HG03469 (cell line): ENCODE data around the gene MPHOSPH6.
"Not testable (repeated sequence)": the region's sequence is repeated elsewhere in the genome, so short reads cannot be mapped to it uniquely, and the experiment has no call there.

Experiments used
- ATAC-seq: cut with Tn5 transposase; IDR thresholded peaks from one replicate; pipeline ENCODE4 v1.9.1; 2021; ENCODE audit warnings: mild to moderate bottlenecking, moderate library complexity, moderate number of reproducible peaks; ENCODE audit not compliant: unreplicated experiment

MPHOSPH6 gene

DNA sequence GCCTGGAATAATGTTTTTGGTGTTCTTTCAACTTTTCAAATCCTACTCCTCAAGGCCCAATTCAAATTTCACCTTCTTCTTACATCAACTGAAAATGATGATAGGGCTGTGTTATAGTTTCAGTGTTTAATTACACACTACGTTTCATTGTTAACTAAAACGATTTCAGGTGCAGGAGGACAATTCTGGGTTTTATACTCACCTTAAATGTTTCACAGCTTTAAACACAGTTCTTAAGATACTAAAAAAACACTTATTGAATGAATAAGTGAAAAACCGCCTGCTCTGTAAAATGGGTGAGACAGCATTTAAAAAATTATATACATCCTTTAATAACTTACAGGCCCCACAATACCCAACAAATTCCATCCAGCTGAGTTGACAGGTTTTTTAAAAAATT is 6.2 kb upstream of the MPHOSPH6 start:
- ATAC-seq: no peak

DNA sequence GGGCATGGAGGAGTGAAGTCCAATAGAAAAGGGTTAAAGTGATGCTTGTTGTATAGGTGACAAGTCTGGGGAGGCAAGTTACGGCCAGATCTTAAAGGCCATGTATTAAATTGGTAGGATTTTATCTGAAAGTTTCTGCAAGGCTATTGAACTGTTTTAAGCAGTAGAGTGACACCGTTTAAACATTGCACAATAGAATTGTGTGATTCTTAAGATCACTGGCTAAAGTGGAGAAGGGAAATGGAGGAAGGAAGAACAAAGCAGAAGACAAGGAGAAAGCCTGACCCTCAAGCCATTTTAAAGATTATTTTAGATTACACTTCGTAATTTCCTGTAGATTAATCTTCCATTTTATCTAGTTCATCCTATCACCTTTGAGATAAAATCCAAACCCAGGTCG is 5.6 kb upstream of the MPHOSPH6 start:
- ATAC-seq: no peak

DNA sequence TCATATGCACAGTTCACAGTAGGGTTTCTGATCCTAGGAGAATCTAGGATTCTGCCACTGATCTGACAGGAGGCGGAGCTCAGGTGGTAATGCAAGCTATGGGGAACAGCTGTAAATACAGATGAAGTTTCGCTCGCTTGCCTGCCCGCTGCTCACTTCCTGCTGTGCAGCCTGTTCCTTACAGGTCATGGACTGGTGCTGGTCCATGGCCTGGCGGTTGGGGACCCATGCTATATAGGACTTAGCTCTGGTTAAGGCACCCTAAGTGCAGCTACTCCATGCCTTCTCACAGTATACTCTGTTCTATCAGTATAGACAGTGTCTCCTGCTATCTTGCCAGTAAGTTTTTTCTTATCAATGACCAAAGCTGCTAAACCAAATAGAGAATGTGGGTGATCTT is 2.4 kb downstream of the MPHOSPH6 start:
- ATAC-seq: no peak

DNA sequence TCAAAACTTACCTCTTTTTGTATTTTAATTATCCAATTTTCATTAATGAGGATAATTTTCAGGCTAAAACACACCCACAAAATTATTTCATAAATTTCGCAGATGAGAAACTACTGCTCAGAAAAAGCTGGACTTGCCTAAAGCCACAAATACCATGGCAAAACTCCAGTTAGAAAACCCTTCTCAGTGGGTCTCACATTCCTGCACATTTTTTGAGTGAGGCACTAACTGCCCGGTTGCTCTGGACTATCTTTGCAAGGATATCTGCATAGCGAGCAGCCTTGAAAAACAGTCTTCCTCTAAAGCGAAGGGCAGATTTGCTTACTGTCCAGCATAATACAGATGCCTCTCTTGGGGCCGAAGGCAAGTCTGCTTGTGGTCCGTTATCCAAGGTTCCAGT is 9.8 kb downstream of the MPHOSPH6 start:
- no peak for ATAC-seq

DNA sequence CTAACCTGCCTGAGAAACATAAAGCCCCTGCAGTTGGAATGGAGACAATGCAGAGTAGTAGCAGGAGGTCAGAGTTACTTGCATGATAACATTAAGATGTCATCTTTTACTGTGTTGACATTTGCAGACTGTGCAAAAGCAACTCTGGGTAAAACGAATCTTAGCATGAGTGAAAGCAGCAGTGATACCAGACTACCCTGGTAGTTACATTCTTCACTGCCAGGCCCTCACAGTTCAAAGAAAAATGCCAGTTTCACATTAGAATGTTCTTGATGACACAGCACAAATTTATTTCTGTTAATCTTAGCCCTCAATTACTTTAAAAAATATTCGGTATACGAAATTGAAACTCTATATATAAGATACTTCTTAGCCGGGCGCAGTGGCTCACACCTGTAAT is 12.2 kb downstream of the MPHOSPH6 start:
- no peak for ATAC-seq

DNA sequence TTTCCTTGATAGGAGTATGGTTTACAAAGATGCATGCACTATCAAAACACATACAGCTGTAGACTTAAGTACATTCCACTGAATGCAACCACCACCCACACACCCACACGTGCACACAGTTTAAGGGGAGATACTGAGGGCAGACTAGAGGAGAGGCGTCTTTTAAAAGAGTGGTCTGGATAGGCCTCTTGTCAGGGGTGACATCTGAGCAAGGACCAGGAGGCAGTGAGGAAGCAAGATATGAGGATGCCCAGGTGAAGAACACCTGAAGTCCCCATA is 12.6 kb downstream of the MPHOSPH6 start:
- no peak for ATAC-seq

DNA sequence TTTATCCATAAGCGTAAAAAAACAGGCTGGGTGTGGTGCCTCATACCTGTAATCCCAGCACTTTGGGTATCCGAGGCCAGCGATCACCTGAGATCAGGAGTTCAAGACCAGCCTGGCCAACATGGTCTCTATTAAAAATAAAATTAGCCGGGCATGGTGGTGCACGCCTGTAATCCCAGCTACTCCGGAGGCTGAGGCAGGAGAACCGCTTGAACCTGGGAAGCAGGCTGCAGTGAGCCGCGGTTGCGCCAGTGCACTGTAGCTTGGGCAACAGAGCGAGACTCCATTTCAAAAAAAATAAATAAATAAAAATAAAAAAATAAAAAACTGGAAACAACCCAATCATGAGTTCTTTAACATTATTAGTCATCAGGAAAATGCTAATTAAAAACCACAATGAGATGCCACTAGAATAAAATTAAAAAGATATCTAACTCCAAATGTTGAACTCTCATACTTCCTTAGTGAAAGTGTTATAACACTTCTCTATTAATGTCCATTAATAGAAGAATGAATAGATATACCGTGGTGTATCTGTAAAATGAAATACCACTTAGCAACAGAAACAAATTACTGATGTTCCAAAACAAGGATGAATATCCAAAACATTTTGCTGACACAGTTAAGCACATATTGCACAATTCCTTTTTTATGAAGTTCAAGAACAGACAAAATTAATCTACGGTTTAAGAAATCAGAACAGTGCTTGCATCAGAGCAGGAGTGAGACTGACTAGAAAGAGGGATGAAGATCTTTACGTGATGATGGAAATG is 13.1 kb downstream of the MPHOSPH6 start:
- ATAC-seq: no peak

DNA sequence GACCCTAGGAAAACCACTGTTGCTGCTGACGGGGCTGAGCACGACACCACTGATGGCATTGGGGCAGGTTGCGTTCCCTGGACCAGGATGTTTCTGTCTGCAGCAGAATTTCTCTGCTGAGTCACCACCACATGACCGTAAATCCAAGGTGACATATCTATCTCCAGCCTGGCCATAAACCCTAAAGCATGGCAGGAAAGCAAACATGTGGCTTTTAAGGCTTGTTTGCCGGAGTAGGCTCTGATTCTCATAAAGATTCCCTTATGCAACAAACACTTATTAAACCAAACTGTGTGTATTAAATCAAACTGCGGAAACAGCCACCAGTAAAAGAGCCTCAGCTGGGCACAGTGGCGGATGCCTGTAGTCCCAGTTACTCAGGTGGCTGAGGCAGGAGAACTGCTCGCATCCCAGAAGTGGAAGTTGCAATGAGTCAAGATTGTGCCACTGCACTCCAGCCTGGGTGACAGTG is 17.3 kb downstream of the MPHOSPH6 start:
- no peak for ATAC-seq

DNA sequence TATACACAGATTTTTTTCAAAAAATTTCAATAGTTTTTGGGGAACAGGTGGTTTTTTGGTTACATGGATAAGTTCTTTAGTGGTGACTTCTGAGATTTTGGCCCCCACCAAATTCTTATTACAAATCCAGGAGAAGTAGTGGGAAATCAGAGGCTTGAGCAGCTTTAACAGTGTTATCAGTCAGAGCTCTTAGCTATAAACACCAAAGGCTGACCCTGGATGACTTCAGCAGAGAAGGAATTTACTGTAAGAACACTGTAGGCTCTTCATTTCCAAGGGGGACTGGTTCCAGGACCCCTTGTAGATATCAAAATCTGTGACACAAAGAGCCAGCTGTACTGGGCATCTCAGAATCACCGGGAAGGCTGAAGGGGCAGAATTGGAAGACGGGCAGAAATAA is 17.8 kb downstream of the MPHOSPH6 start:
- ATAC-seq: no peak

DNA sequence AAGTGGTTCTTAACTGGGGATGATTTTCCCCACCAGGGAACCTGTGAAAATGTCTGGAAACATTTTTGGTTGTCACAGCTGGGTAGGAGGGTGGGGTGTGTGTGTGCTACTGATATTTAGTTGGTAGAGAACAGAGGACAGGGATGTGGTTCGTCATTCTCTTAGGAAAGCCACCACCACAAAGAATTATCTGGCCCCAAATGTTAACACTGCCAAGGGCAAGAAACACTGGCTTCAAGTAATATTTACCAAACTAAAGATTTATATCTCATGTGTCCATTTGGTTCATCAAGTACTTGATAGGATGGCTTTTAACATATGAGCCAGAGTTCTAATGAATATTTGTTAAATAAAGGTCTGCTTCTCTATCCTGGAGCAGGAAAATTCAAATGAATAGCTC is 19.5 kb downstream of the MPHOSPH6 start:
- no peak for ATAC-seq

DNA sequence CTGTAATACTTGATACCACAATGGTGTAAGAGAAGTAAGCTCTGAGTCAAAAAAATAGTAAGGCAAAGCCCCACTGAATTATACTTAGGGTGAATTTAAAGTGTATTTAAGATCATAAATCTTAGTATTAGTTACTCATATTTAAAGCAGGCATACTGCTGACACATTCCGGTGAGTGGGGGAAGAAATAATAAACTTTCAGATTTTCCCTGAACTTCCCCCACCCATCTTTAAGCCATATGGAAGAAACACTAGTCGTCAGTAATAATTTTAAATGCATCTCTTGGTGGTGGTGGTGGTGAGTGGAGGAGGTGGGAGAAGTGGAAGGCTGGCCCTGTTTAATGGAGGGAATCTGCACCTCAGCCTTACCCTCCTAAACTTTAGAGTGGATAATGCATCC is 20.5 kb downstream of the MPHOSPH6 start:
- no peak for ATAC-seq

DNA sequence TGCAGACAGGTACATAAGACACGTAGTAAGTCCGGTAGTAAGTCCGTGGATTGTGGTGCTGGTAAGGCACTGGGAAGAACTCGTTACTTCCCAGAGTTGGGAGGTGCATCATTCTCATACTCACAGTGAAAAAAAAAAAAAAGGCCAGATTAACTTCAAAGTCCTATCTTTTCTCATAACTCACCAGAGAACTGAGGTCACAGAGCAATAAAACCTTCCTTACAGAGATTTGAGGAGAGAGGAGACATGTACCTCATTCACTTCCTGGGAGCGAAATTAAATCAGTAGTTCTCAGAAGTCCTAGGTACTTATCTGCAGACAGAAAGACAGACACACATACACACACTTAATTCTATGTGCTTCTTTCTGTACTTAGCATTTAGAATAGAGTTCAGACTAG is 22.5 kb downstream of the MPHOSPH6 start:
- ATAC-seq: no peak

DNA sequence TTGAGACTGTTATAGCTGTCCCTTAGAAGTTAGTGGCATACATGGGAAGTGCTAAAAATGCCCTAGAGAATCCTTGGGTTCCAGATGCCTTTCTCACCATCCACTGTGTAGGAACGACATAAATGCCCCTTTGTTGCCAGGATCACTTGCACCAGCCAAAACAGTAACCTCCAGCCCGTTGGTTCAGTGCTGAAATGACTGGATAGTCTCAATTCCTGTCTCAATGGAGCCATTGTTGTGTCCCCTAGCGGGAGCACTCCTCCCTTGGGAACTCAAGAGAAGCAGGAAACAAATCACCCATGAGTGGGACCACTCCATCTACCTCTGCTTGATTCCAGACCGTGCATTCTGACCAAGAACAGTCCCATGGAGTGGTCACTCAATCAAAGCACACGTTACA is 23.1 kb downstream of the MPHOSPH6 start:
- ATAC-seq: no peak

DNA sequence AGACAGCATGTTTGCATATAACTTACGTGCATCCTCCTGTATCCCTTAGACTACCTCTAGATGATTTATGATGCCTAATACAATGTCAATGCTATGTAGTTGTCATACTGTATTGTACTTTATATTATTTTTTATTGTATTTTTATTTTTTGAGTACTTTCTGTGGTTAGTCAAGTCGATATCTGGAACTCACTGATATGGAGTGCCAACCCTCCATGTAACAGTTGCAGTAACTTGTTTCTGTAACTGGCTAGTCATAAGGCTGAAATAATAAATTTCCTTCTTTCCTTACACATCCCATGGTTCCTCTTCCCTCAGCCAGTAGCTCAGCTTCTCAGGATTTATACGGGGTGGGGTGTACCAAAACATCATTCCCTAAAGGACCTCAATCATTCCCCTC is 23.5 kb downstream of the MPHOSPH6 start:
- ATAC-seq: no peak

DNA sequence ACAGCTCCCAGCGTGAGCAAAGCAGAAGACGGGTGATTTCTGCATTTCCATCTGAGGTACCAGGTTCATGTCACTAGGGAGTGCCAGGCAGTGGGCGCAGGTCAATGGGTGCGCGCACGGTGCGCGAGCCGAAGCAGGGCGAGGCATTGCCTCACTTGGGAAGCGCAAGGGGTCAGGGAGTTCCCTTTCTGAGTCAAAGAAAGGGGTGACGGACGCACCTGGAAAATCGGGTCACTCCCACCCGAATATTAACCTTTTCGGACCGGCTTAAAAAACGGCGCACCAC is 30.8 kb downstream of the MPHOSPH6 start:
- ATAC-seq: not testable (repeated sequence)

DNA sequence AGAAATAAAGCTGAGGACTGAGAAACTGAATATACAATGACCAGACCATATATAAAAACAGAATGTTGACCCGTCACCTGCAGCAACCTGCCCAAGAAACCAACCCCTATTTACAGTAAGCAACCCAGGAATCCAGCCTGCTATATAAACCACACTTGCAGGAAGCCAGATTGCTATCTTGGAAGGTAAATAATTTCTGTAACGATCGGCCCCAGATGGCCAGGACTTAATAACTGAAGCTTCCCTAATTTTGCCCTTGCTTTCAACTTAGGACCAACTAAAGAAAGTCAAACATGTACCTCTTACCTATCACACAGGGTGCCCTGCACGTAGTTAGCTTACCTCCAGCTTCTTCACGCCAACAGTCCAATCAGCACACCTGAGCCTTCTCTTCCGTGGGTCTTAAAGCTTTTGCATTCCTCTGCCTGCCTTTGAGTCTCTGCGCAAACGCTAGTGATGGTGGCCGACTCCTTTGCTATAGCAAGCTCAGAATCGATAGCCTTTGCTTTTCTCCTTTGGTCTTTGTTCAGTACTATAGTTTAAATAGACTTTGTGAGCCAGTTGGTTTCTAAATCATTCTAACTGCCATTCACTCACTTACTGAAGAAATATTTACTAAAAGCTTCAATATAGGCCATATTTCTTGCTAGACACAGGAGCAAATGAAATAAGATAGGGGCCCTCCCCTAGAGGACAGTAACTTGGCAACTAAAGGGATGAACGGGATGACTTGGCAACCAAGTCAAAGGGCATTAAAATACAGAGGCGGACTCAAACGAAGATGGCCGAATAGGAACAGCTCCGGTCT is 31.3 kb downstream of the MPHOSPH6 start:
- no peak for ATAC-seq

DNA sequence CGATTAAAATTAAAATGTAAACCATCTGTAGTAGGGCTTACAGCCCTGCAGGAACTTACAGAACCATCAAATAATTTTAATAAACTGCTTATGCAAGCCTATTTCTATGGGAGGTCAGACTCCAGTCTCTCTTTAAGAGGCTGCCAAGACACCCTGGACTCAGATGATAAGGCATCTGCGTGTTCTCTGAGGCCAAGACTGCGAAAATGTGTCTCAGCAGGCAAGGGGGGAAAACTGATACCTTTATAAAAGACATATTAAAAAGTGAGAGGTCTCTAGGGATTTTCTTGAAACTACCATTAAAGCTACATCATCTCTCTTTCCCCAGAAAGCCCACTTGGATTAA is 32.2 kb downstream of the MPHOSPH6 start:
- ATAC-seq: no peak

DNA sequence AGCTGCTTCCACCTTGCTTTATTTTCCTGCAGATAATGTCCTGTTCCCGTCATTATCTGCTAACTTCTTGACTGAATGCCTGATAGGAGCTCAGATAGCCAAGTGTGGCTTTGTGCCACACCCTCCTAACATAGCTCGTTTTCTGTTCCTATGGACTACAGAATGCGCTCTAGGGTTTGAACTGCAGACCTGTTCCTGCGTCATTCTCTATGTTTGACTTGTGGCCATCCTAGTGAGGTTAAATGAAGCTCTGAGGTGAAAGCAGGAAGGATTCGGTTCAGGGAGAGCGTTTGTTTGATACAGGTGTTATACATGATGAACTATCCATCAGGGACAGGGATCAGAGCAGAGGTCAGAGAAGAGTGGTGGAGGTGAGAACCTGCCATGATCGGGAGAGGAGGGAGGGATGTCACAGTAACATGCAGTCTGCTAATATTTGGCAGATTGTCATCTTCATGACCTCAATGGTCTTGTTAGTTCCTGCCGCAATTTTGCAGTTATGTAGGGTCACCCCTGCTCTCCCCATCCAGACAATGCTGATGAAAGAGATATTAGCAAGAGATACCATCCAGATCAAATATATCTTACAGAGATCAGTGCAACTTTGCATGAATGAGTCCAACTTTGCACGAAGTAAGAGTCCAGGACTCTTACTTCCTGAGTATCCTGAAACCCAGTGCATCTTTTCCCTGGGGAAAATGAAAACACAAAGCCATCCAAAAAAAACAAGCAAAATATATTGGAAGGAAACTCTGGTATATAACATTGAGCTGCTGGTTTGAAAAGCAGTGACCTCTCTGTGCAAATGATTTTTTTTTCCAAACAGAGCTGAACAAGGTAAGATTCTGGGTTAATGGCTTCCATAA is 32.8 kb downstream of the MPHOSPH6 start:
- no peak for ATAC-seq

DNA sequence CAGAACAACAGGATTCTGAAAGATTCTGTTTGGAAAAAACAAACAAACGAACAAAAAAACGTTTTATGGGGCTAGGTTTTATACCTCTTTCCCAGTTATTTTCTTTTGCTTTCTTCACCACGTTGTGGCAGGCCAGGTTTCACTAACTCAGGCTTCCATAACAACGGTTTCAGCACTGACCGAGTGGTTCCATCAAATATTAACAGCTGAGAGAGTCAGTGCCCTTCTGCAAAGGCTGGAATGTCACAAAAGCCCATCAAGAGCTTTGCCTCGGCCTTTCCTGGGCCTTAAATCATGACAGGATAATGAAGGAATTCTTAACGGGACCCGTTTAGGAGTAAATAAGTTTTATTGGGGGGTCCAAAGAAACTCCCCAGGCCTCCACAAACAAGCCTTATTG is 34.2 kb downstream of the MPHOSPH6 start:
- ATAC-seq: no peak

DNA sequence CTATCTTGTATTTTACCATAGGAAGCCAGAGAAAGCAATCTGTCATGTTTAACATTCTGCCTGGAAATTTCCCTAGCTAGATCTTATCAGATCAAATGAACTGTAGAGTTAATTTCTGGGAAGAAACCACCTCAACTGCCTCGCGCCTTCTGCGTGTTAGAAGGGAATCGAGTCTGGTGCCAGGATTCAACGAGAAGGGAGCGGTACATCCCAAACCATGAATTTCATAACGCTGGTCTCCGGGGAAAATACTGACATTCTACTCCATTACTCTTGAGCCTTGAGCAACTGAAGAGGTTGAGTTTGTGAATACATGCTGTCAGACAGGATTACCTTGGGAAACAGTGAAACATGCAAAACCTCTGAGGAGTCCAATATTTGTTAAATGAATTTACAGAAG is 35.2 kb downstream of the MPHOSPH6 start:
- no peak for ATAC-seq

DNA sequence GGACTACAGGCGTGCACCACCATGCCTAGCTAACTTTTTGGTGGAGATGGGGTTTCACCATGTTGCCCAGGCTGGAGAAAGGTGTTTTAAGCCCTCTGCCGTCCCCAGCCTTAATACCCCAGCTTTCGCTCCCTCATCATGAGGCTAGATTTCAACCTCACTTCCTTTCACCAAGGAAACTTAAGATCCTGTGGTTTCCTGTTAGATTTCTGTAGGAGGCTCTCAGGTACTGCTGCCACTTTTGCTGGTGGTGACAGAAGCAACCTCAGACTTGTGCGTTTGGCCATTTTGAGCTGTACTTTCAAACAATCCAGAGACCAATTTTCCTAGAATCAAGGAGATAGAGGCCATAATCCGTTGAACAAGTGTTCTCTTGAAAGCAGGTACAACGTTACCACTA is 36.2 kb downstream of the MPHOSPH6 start:
- ATAC-seq: no peak

DNA sequence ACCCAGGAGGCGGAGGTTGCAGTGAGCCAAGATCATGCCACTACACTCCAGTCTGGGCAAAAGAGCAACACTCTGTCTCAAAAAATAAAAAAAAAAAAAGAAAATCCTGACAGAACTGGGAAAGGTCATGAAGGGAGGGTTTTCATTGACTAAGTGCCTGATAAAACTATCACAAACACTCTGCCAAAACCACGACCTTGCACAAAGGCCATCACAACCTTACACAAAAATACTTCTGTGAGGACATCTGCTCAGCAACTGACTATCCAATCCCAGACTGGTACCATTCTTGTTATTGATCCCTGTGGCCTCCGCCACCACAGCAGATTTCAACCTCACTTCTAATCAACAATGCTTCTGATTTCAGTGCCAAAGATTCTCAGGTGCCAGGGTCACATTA is 40.1 kb downstream of the MPHOSPH6 start:
- no peak for ATAC-seq
